Fibroblast of skin of back (primary cell): ENCODE data around the gene VPS13C.
A peak's percentile ranks its signal among the peaks of the same experiment; 100 is the strongest.
"Not testable (repeated sequence)": the region's sequence is repeated elsewhere in the genome, so short reads cannot be mapped to it uniquely, and the experiment has no call there.

Source experiments
- DNase-seq: peaks from one replicate; pipeline ENCODE4 v3.0.0-alpha.2; 2013

VPS13C gene

DNA sequence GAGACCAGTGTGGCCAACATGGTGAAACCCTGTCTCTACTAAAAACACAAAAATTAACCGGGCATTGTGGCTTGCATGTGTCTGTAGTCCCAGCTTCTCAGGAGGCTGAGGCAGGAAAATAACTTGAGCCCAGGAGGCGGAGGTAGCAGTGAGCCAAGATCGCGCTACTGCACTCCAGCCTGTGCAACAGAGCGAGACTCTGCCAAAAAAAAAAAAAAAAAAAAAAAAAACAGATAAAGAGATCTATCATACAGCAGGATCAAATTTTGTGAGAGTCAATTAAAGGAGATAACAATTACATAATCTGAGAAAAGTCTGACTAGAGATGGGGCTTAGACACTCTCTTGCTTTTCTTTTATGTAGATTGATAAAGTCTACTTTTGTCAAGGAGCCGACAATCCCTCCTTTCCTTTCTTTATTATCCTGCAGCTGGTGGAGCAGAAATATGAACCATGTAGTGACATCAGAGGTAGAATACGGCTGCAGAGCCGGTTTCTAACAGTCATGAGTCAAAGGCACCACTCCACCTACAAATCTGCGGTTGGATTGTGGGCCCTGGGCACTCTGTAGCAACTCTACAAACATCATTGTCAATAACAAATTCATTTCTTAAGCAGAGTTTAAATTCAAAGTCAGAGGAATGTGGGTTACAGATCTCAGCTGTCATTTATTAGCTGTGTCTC, 15.5 kb upstream of the VPS13C start:
- DNase-seq = peak; percentile 8

DNA sequence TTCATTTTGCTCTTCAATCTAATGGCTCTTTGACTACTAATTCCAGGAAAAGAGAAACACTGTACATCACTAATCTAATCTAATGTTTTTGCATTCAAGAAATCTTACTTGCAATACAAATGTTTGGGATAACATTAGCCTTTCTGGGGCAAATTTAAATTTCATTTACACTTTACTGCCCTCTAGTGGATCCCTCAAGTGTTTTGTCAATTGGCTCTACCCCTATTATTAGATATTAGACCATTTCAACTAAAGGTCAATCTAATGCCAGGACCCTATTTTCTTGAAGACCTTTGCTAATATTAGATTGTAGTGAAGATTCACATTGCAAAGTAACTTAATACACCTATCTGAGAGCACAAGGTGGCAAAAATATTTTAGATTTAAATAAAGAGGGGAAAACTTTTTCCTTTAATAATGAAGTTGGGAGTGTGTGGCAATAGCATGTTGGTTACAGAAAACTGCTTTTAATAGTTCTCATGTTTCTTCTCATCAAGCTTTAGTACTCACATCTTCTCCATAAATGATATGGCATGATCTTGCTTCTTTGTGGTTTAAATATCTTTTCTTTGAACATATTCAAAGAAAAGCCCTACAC, 11.6 kb upstream of the VPS13C start:
- peak; percentile 42 for DNase-seq

DNA sequence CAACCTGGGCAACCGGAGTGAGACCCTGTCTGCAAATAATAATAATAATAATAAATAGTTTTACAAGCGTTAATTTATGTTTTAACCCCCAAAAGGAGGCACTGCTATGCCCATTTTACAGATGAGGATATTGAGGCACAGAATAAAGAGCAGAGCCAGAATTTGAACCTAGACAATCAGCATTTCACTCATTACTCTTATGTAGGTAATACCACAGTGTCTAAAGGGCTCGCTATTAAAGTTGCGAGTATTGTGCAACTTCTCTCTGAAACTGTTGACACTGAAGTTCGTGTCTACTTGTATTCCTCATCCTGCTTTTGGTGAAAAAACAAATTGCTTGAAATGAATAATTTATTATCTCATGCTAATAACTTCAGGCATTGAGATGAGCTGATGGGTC, 9.3 kb upstream of the VPS13C start:
- DNase-seq = no peak

DNA sequence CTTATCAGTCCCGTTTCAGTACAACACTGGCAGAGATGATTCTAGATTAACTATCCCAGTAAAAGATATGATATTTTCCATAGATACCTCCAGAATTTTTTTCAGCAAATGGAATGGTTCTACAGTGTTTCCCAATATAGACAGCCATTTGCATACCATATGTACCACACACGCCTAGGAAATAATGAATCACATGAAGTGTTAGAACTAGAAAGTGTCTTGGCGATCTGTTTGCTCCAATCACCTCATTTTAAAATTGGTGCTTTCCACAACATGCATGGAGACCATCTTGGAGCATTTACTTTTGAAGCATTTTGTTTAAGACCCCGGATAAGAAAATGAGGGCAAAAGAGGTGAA, 8.5 kb upstream of the VPS13C start:
- peak; percentile 52 for DNase-seq

DNA sequence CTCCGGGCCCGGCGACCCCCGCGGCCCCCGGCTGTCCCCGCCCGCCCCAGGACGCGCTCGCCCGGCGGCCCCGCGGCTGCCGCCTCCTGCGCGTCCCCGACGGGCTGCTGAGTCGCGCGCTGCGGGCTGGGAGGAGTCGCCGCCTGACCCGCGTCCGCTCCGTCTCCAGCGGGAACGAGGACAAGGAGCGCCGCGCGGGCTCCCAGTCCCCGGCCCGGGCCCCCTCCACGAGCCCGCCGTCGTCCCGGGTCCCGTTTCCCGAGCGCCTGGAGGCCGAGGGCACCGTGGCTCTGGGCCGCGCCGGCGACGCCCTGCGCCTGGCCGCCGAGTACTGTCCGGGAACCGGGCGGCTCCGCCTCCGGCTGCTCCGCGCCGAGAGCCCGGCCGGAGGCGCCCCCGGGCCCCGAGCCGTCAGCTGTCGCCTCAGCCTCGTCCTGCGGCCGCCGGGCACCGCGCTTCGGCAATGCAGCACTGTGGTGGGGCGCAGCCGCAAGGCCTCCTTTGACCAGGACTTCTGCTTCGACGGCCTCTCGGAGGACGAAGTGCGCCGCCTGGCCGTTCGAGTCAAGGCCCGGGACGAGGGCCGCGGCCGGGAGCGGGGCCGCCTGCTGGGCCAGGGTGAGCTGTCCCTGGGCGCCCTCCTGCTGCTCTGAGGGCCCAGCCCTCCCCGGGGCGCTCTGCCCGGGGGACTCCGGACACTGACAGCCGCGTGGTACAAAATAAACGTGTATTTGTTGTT, 8.0 kb upstream of the VPS13C start:
- DNase-seq = peak; percentile 55

DNA sequence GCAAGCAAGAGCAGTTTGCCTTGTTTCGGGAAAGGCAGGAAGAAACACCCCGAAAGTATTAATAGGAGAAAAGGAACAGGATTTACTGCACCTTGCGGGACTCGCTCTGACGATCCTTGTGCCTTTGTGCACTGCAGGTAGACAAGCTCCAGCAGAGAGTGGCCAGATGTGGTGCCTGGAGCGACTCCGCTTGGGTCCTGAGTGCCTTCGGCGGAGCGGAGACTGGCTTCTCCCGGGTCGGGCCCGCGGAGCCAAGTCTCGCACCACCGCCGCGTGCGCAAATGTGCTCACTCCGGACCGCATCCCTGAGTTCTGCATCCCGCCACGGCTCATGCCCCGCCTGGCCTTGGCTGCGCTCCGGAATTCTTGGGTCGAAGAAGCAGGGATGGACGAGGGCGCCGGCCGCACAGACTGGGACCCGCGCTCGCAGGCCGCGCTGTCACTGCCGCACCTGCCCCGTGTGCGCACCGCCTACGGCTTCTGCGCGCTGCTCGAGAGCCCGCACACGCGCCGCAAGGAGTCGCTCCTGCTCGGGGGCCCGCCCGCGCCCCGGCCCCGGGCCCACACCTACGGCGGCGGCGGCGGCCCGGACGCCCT, 7.3 kb upstream of the VPS13C start:
- peak; percentile 12 for DNase-seq

DNA sequence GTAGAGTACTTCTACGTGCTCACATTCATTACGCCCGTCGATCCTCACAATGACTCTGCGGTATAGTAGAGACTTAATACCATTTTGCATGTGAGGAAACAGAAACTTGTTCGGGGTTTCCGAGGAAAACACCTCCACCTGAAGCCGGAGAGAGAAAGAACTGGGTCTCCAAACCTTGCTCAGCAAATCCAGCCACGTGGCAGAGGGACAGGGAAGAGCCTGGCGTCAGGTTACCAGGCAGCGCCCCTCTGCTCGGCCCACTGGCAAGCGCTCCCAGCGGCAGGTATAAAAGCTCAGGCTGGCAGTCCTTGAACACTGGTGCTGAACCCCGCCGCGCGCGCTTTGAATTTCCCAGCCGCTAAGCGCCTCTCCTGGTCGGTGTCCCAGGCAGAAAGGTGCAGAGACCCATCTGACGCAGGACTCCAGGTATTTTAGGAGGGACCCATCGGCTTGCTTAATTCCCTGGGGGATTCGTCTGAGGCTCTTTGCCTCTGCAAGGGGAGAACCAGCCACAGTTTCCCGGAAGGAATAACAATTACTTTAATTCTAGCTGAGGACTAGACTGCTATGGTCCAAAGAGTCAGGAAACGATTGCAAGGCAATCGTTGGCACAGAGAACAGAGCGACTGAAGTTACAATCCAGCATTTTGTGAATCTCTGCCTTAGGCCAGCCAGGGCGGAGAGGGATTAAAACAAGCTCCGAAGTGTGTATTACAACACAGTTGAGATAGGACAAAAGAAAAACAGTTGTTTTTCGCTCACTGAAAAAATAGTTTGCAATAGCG, 6.6 kb upstream of the VPS13C start, which contains the start of gene C2CD4A:
TSS of gene C2CD4A (plus strand) at position 315 of the 785 bp plus-strand sequence. CDS start 637 bp downstream, outside the sequence.
- DNase-seq = peak; percentile 44

DNA sequence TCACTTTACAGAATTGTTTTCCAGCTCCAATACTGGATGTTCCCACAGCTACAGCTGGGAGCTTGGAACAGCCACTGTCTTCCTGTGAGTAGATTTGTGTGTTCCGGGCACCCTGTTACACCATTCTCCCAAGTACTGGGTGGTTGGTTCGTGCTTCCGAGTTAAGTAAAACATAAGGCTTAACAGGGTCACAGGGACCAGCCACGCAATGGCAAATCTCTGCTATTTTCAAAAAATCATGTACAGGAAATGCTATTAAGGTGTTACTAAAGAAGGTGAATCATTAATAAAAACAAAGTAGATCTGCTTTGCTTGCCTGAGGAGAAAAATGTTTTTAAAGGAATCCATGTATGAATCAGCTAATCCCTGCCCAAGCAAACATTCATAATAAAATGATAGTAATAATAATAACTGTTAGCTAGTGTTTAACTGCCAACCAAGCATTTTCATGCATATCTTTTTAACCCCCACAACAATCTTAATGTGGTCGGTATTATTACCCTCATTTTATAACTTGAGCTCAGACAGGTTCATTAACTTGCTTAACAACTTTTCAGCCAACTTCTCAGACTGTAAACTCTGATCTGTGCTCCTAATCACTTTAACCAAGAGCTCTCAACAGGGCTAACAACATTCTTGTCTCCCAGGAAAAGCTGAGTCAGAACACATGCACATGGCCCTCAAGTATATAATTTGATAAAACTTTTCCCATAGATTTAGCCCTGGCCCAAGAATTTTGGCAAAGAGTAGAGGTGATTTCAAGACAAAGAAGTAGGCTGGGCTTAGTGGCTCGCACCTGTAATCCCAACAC, 3.8 kb upstream of the VPS13C start:
- peak; percentile 53 for DNase-seq

DNA sequence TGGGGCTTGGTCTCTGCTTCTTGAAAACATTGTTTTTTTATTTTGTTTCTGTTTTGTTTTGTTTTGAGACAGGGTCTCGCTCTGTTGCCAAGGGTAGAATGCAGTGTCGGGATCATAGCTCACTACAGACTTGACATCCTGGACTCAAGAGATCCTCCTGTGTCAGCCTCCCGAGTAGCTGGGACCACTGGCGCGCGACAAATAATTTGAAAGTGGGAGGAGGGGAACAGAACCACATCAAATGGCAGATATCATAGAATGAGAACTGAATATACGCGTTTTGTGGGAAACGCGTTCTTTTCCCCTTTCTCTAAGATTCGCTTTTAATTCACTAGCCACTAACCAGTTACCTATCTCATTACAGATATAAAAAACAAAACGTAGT, 641 bp upstream of the VPS13C start:
- DNase-seq = no peak

DNA sequence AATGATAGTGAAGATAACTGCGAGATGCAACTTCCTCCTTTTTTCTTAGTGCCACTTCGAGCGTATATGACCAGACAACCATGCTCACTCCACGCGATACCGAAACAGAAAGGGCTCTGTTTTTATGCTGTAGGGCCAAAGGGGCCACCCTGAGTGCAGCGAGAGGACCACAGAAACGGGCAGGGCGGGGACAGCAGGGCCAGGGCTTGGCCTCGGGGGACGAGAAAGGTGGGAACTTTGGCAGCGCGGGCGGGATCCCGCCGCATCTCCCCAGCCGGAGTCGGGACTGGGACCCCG, 483 bp downstream of the VPS13C start:
- DNase-seq = peak; percentile 58

DNA sequence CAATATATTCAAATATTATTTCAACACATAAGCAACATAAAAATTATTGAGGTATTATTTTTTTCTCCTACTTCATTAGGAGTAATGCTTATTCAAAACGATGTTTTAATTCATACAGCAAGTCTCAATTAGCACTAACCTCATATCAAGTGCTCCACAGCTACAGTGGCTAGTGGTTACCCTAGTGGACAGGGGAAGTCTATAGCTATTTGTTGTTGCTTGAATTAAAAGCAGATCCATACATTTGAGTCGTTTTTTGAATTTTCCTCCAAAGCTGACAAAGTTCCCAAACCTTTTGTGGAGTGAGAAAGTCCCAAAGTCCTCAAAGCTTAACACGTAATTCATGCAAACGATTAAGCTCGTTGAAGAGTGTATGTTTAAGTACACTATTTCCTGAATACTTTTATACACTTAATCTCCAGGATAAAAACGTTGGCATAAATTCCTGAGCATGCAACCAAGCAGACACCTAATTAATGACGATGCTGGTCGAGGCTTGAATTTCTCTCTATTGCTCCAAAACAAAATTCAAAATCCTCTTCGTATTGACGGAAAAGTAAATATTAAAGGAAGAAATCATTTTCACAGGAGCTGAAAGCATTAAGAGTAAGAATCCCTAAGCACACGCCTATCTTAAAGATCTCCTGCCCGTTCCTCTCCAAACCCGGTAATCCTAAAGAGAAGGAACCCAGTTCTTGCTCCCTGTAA, 985 bp downstream of the VPS13C start:
- DNase-seq = peak; percentile 4

DNA sequence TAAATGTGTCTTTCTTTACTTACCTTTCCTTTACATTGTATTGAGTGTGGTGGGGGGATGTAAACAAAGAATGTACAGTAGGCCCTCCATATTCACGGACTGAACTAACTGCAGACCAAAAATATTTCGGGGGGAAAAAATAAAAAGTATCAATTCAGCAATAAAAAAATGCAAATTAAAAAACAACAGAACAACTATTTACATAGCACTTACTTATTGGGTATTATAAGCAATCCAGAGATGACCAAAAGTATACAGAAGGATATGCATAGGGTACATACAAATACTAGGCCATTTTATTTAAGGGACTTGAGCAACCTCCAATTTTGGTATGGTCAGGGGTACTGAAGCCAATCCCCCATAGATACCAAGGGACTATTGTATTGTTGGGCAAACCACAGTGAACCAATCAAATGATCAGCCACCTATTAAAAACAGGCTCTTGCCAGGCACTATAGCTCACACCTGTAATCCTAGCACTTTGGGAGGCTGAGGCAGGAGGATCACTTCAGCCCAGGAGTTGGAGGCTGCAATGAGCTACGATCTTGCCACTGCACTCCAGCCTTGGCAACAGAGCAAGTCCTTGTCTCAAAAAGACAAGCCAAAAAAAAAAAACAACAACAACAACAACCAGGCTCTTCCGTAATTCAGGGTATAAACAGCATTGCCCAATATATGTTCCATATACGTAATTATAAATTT, 1.8 kb downstream of the VPS13C start:
- no peak for DNase-seq

DNA sequence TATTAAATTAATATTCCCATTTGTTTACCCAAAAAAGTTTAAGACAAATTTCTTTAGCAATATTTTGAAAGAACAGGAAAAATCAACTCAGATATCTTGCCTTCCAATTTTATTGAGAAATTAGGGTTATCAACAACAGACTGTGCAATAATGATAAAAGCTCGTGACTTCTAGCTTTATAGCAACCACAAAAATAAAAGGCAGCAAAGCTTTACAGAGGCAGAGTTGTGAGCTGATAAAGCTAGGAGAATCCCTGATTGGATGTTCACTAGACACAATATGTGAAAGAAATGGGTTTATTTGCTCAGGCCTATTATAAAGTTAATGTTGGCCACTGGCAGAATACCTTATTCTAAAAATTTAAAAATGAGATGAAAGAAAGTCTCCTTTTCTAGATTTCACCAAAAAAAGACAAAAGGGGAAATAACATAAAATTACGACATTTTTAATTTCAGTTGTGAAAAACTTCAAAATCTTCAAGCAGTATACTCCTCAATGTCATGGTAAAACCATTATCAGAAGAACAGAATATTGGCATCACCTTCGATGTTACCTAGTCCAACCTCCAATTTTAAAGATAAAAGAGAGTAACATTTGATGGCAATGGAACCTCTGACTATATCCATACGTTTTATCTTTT, 2.8 kb downstream of the VPS13C start:
- no peak for DNase-seq

DNA sequence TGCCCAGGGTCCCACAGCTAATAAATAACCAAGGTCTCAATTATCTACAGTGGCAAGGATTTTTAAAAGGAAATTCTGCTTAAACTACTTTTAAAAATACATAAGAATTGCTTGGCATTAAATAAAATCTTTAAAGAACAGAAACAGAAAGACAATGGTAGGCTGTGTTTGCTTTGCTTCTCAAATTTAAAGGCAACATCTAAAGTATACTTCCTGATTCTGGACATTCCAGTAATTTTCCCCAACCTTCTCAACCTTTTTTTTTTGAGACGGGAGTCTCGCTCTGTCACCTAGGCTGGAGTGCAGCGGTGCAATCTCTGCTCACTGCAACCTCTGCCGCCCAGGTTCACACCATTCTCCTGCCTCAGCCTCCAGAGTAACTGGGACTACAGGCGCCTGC, 5.3 kb downstream of the VPS13C start:
- DNase-seq = no peak

DNA sequence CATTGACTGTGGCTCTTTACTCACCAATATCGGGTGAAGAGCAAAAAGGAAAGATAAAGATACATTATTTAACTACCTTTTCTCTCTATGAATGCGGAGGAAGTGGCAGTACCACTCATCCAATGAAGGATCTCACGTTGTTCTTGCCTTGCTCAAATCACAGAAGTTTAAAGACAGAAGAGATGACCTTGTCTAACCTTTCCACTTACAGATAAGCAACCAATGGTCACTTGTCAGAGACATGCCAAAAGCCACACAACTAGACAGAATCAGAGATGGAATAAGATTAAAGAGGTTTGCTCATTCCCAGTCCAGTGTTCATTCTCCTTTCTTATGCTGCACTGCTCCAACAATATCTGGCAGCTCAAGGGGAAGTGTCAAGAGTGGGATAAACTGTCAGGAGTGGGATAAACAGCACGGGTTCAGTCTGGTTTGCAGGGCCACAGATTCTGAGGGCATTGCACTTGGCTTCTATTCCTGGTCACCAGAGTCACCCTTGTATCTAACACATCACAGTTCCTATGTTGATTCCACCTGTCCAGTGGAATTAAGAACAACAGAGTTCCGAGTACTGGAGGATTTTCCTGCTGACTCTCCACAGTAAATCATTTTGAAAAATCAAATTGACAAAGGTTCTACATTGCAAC, 6.7 kb downstream of the VPS13C start:
- no peak for DNase-seq

DNA sequence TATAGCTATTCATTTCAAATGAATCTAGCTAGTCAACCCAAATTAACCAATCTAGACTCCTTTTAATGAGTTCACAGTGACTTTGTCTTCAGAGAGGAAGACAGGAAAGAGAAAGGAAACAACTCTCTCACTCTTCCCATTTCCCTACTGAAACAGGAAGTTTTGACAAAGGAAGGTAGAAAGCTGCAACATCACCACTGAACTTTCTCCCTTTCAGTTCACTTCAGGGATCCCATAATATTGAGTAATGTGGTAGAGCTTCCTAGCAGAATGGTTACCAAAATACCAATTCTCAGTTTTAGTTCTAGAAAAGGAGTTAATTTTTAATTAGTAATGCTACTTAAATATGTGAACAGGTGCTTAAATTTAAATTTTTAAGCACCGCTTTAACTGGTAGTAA, 7.5 kb downstream of the VPS13C start:
- no peak for DNase-seq

DNA sequence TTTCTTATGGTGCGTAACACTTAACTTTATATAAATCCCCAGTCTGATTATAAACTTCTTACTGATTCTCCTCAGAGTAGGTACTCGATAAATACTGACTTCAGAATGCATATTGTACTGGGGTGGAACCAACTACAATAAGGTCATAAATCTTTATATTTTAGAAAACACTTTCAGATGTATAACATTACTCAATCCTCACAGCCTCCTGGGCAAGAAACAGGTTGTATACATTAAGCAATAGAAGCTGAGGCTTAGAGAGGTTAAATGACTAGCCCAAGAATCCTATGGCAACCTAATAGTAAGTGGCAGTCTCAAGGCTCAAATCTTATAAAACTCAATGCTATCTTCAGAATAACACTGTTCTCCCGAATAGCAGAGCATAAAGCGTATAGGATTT, 9.1 kb downstream of the VPS13C start:
- DNase-seq = no peak

DNA sequence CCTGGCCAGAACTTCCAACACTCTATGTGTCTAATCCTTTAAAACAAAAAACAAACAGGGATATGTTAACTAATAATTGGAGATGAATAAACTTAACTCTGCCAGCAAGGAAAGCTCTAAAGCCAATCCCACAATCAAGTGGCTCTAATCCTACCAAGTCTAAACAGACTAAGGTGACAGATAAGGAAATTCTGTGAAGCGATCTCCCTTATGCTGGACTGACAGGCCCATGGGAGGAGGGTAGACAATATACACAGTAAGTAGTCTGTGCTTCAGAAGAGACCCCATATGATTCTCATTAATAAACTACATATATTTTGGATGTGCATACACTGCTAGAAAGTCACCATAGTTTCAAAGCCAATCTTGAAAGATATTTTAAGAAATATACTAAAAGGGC, 10.1 kb downstream of the VPS13C start:
- no peak for DNase-seq

DNA sequence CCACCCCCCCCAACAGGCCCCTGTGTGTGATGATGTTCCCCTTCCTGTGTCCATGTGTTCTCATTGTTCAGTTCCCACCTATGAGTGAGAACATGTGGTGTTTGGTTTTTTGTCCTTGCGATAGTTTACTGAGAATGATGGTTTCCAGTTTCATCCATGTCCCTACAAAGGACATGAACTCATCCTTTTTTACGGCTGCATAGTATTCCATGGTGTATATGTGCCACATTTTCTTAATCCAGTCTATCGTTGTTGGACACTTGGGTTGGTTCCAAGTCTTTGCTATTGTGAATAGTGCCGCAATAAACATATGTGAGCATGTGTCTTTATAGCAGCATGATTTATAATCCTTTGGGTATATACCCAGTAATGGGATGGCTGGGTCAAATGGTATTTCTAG, 12.0 kb downstream of the VPS13C start:
- DNase-seq = not testable (repeated sequence)
